Coronary artery (tissue), 2 donors: ENCODE data around the gene WDPCP.
"Not testable (repeated sequence)": the region's sequence is repeated elsewhere in the genome, so short reads cannot be mapped to it uniquely, and the experiment has no call there.

Source experiments
- DNase-seq: peaks from one replicate; pipeline ENCODE4 v3.0.0-alpha.2; 2017; ENCODE audit warnings: low spot score
- H3K27ac ChIP-seq, 2 donors: fragments of 200-600 bp; sonication (generic); one replicate each; pipeline ENCODE4 v1.5.1; 2016 to 2019
- H3K4me3 ChIP-seq: fragments of 200-600 bp; sonication (generic); 2 replicates; pipeline ENCODE4 v1.5.1; 2016; ENCODE audit warnings: mild to moderate bottlenecking, moderate library complexity
- CTCF ChIP-seq: fragments of 200-600 bp; sonication (generic); IDR thresholded peaks from one replicate; pipeline ENCODE4 v1.5.1; 2019; ENCODE audit warnings: antibody characterized with exemption

The WDPCP gene

GRCh38 chr2:63092401-63092800, 495.9 kb downstream of the WDPCP start:
- TF ChIP-seq CTCF, result no peak
- DNase-seq, result no peak
- Histone ChIP-seq H3K27ac (no peak overlapping the region), H3K4me3 (no peak overlapping the region)

- no peak for TF ChIP-seq CTCF
- Histone ChIP-seq H3K27ac (no peak overlapping the region), H3K4me3 (no peak overlapping the region)
- no peak for DNase-seq
Measured at GRCh38 chr2:63086687-63087086, 501.6 kb downstream of the WDPCP start.

GRCh38 chr2:63081404-63081803, 506.9 kb downstream of the WDPCP start:
- Histone ChIP-seq H3K4me3 (no peak overlapping the region), H3K27ac (no peak overlapping the region)
- no peak for DNase-seq
- TF ChIP-seq CTCF, result no peak

GRCh38 chr2:63078852-63079606, 509.2 kb downstream of the WDPCP start:
- DNase-seq, result no peak
- Histone ChIP-seq H3K4me3 (no peak overlapping the region), H3K27ac (no peak overlapping the region)
- TF ChIP-seq CTCF, result no peak

GRCh38 chr2:63074399-63074798, 513.9 kb downstream of the WDPCP start:
- H3K4me3 ChIP-seq, DNase-seq, H3K27ac ChIP-seq: not testable (repeated sequence)

GRCh38 chr2:63073994-63074393, 514.3 kb downstream of the WDPCP start:
- H3K27ac ChIP-seq, result no peak overlapping the region
- no peak overlapping the region for H3K4me3 ChIP-seq
- TF ChIP-seq CTCF, result no peak
- no peak for DNase-seq

- DNase-seq, result no peak
- no peak for TF ChIP-seq CTCF
- no peak overlapping the region for H3K27ac ChIP-seq
- H3K4me3 ChIP-seq, result no peak overlapping the region
Measured at GRCh38 chr2:63071664-63072063, 516.6 kb downstream of the WDPCP start.
